Effector memory CD4-positive, alpha-beta T cell (primary cell): ENCODE measurements around the gene PRAMEF2.
"Not testable (repeated sequence)": the region's sequence is repeated elsewhere in the genome, so short reads cannot be mapped to it uniquely, and the experiment has no call there.

Source experiments
- DNase-seq, 3 donors: peaks; one replicate each; pipeline ENCODE4 v3.0.0-alpha.2; 2020
- H3K27ac ChIP-seq: 2 replicates; pipeline ENCODE4 v1.7.0; 2013; ENCODE audit warnings: mild to moderate bottlenecking, low read length, moderate library complexity; ENCODE audit not compliant: insufficient read depth, poor library complexity, severe bottlenecking
- H3K27me3 ChIP-seq: replicated peaks from 2 replicates; pipeline ENCODE4 v1.7.0; 2013; ENCODE audit warnings: mild to moderate bottlenecking, low read length; ENCODE audit not compliant: insufficient read depth, control insufficient read depth, poor library complexity, severe bottlenecking
- H3K36me3 ChIP-seq: 2 replicates; pipeline ENCODE4 v1.7.0; 2013; ENCODE audit warnings: mild to moderate bottlenecking, low read length, moderate library complexity; ENCODE audit not compliant: control insufficient read depth, insufficient read depth
- H3K4me1 ChIP-seq: 2 replicates; pipeline ENCODE4 v1.7.0; 2013; ENCODE audit warnings: low read length, mild to moderate bottlenecking; ENCODE audit not compliant: control insufficient read depth, insufficient read depth, poor library complexity, severe bottlenecking
- H3K4me3 ChIP-seq: 2 replicates; pipeline ENCODE4 v1.7.0; 2013; ENCODE audit warnings: low read length, low read depth, mild to moderate bottlenecking; ENCODE audit not compliant: insufficient read depth, poor library complexity, severe bottlenecking
- H3K9me3 ChIP-seq: 2 replicates; pipeline ENCODE4 v1.7.0; 2013; ENCODE audit warnings: mild to moderate bottlenecking, low read length, moderate library complexity; ENCODE audit not compliant: control insufficient read depth
- total RNA-seq, 3 donors: gene quantifications; one replicate each; lab custom pipeline; 2026; lab: John Stamatoyannopoulos, UW

The PRAMEF2 gene, protein sequence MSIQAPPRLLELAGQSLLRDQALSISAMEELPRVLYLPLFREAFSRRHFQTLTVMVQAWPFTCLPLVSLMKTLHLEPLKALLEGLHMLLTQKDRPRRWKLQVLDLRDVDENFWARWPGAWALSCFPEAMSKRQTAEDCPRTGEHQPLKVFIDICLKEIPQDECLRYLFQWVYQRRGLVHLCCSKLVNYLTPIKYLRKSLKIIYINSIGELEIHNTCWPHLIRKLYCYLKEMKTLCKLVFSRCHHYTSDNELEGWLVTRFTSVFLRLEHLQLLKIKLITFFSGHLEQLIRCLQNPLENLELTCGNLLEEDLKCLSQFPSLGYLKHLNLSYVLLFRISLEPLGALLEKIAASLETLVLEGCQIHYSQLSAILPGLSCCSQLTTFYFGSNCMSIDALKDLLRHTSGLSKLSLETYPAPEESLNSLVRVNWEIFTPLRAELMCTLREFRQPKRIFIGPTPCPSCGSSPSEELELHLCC
- total RNA-seq: 0 reads per million in 3 donors

DNA sequence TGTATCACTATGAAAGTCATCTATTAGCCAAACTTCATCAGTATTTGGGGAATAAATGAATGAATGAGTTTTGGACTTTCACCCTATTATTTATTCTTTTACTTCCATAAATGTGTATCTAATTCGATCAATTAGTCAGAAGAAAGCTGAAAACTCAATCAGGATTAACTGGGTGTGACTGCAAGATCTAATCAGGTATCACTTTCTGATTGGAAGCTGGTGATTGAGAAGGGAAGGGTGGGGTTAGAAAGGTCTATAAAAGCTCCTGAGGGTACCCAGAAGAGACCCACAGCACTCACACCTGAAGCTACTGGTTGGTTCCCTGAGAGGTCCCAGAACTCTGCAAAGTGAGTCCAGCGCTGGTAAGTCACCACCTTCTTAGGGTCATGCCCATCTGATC is at the start of gene PRAMEF2:
TSS of gene PRAMEF2 (plus strand) at position 301 of the 400 bp plus-strand sequence. CDS start 1,924 bp downstream, outside the sequence.
- H3K27ac ChIP-seq, DNase-seq, H3K4me3 ChIP-seq, H3K36me3 ChIP-seq, H3K4me1 ChIP-seq, H3K27me3 ChIP-seq, H3K9me3 ChIP-seq: not testable (repeated sequence)

DNA sequence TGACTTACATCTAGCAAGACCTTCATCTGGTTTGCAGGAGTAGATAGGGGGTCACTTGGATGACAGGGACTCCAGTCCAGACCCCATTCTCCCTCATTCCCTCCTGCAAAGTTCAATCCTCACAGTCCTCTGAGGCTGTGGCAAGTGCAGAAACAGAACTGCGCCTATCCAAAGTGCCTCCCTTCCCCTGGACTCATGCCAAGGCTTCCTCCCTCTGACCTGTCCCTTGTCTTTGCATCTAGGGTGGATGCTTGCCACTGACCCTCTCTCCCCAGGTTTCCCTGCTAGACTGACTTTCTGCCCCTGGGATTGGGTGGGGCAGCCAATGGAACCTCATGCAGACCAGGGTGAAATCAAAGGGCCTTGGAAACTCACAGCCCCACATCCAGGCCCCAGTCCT is 47.0 kb upstream of the PRAMEF2 start:
- H3K36me3 ChIP-seq: no peaks in the 10 kb centered on the region
- no peak for DNase-seq
- H3K27me3 ChIP-seq: no peaks in the 10 kb centered on the region

DNA sequence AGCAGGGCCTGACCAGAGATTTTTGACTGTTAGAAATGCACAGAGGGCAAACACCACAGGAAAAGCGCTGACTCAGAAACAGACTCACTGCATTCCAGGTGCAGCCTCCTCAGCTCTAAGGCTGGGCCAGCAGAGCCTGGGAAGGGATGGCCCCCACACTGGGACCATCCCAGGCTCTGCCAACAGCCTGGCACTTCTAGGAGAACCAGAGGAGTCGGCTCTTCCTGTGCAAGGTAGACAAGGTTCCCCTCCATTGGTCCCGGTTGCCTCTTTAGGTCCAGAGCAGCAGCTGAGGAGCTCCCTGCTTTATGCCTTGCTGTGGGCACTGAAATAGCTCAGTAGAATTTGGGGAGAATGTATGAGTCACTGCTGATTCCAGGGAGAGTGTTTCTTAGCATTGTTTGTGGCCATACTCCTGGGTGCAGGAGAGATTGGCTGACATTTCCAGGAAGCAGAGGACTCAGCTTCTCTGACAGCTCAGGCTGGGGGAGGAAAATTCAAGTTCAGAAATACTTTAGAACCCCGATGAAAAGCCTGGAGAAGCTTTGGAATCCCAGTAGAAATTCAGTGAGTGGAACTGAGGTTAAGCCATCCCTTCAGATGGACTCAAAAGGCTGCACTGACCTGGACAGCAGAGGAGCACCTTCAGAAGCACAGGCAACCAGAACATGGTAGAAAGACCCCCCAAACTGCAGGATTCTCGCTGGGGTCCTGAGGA is 46.0 kb upstream of the PRAMEF2 start:
- Histone ChIP-seq H3K9me3 (no peaks in the 10 kb centered on the region), H3K27me3 (no peaks in the 10 kb centered on the region), H3K27ac (no peak overlapping the region), H3K4me1 (no peaks in the 10 kb centered on the region), H3K4me3 (no peak overlapping the region), H3K36me3 (no peaks in the 10 kb centered on the region)
- no peak for DNase-seq

More for the DNA sequence above, 47.0 kb upstream of the PRAMEF2 start:
- no peaks in the 10 kb centered on the region for H3K9me3 ChIP-seq
- H3K4me1 ChIP-seq: no peaks in the 10 kb centered on the region
- no peak overlapping the region for H3K27ac ChIP-seq
- no peak overlapping the region for H3K4me3 ChIP-seq

DNA sequence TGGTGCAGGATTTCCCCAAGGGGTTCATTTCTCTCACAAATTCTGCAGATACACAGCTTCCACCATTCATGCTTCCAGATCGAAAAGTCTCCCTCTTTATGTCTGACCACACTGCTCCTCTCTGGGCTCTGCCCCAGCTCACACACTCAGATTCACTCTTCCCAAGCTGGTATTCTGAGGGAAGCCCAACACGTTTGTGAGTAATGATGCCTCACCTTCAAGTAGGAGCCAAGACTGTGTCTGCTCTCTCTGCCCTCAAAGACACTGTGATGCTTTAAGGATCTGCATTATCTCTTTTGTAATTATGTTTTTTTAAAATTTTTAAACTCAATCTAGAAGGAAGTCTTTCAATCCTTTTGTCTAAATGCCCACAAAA is 45.5 kb upstream of the PRAMEF2 start:
- H3K9me3 ChIP-seq: no peaks in the 10 kb centered on the region
- H3K4me1 ChIP-seq: no peaks in the 10 kb centered on the region
- no peaks in the 10 kb centered on the region for H3K27me3 ChIP-seq
- no peak overlapping the region for H3K27ac ChIP-seq
- no peak for DNase-seq
- H3K4me3 ChIP-seq: no peak overlapping the region
- no peaks in the 10 kb centered on the region for H3K36me3 ChIP-seq

DNA sequence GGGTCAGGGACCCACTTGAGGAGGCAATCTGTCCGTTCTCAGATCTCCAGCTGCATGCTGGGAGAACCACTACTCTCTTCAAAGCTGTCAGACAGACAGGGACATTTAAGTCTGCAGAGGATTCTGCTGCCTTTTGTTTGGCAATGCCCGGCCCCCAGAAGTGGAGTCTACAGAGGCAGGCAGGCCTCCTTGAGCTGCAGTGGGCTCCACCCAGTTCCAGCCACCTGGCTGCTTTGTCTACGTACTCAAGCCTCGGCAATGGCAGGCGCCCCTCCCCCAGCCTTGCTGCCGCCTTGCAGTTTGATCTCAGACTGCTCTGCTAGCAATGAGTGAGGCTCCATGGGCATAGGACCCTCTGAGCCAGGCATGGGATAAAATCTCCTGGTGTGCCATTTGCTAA is 37.8 kb upstream of the PRAMEF2 start:
- not testable (repeated sequence) for H3K4me3 ChIP-seq, H3K27me3 ChIP-seq, H3K36me3 ChIP-seq, H3K4me1 ChIP-seq, H3K9me3 ChIP-seq, H3K27ac ChIP-seq, DNase-seq

DNA sequence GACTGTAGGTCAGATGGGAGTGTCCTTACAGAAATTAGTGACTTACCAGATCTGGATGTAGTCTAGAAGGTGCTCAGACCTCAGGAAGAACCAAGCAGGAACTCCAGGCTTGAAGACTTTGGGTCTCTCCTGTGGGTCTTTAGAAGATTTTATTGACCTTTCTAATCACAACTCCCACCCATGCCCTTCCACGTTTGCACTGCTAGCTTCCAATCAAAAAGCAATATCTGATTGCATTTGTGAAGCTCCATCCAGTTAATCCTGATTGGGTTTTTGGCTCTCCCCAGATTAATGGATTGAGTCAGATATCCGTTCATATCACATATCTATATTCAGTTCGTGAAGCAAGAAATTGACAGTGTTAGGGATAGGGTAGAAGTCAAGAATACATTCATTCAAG is 25.6 kb upstream of the PRAMEF2 start, which contains the start of gene PRAMEF11:
TSS of gene PRAMEF11 (minus strand) at position 101 of the 400 bp plus-strand sequence. CDS start 2,621 bp downstream, outside the sequence.
- not testable (repeated sequence) for H3K9me3 ChIP-seq, H3K4me1 ChIP-seq, H3K27ac ChIP-seq, H3K27me3 ChIP-seq, H3K36me3 ChIP-seq, DNase-seq, H3K4me3 ChIP-seq

DNA sequence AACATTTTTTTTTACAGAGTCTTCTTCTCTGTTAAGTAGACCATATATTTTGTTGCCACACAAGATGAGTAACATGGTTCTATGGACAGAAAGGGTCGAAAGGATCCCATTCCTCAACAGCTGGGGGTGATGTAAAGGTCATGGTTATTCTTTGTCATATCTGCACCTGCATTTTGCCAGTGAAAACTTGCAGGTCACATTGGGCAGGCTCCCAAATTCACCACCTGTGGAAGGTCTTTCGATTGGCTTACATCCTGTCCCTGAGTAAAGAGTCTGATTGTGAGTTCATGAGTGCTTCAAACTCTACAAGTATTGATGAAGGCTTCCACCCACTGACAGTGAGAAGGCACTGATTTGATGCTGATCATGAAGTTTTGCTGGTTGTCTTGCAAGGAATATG is 23.6 kb upstream of the PRAMEF2 start:
- DNase-seq, H3K27ac ChIP-seq, H3K36me3 ChIP-seq, H3K4me3 ChIP-seq, H3K9me3 ChIP-seq, H3K4me1 ChIP-seq, H3K27me3 ChIP-seq: not testable (repeated sequence)

DNA sequence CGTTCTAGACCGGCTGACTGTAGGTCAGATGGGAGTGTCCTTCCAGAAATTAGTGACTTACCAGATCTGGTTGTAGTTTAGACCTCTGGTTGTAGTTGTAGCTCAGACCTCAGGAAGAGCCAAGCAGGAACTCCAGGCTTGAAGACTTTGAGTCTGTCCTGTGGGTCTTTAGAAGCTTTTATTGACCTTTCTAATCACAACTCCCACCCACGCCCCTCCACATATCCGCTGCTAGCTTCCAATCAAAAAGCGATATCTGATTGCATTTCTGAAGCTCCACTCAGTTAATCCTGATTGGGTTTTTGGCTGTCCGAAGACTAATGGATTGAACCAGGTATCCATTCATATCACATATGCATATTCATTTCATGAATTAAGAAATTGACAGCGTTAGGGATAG is 8.3 kb upstream of the PRAMEF2 start, which contains the start of gene HNRNPCL1:
TSS of gene HNRNPCL1 (minus strand) at position 101 of the 400 bp plus-strand sequence. CDS start 431 bp downstream, outside the sequence.
- H3K4me3 ChIP-seq, H3K27me3 ChIP-seq, H3K4me1 ChIP-seq, H3K36me3 ChIP-seq, H3K27ac ChIP-seq, H3K9me3 ChIP-seq, DNase-seq: not testable (repeated sequence)

DNA sequence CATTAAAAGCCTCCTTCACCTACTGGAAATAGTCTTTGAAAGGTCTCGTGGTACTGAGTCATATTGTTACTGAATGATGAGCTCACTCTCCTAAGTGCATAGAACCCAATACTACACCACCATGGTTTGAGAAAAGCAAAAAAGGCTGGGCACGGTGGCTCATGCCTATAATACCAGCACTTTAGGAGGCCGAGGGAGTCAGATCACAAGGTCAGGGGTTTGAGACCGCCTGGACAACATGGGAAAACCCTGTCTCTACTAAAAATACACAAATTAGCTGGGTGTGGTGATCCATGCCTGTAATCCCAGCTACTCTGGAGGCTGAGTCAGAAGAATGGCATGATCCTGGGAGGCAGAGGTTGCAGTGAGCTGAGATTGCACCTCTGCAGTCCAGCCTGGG is 5.1 kb upstream of the PRAMEF2 start:
- H3K9me3 ChIP-seq: no peaks in the 10 kb centered on the region
- H3K27ac ChIP-seq: no peak overlapping the region
- H3K4me1 ChIP-seq: no peaks in the 10 kb centered on the region
- no peaks in the 10 kb centered on the region for H3K36me3 ChIP-seq
- no peaks in the 10 kb centered on the region for H3K27me3 ChIP-seq
- DNase-seq: no peak
- H3K4me3 ChIP-seq: no peak overlapping the region
